H9 (cell line): ENCODE data around the gene PARD3. TPM values are rescaled to one million over a fixed set of nuclear protein-coding genes. Genes with fewer than 3 reads are reported as not detected.

ENCODE experiments used
- DNase-seq: peaks from one replicate; pipeline ENCODE4 v3.0.0-alpha.2; 2017
- H2AFZ ChIP-seq: one replicate; pipeline ENCODE4 v1.6.1; 2013; ENCODE audit warnings: mild to moderate bottlenecking, low read length, control low read depth, moderate library complexity
- H2AK5ac ChIP-seq: 2 replicates; pipeline ENCODE4 v1.6.1; 2013; ENCODE audit warnings: low read length, control low read depth, mixed read lengths; ENCODE audit not compliant: insufficient read length
- H2BK120ac ChIP-seq: one replicate; pipeline ENCODE4 v1.6.1; 2013; ENCODE audit warnings: low read depth, mild to moderate bottlenecking, low read length, control low read depth, inconsistent platforms; ENCODE audit not compliant: poor library complexity, severe bottlenecking
- H2BK12ac ChIP-seq: 2 replicates; pipeline ENCODE4 v1.6.1; 2013; ENCODE audit warnings: low read length, control low read depth, mixed read lengths, low read depth; ENCODE audit not compliant: insufficient read length
- H2BK15ac ChIP-seq: 2 replicates; pipeline ENCODE4 v1.6.1; 2013; ENCODE audit warnings: low read depth, low read length, control low read depth
- H2BK20ac ChIP-seq: one replicate; pipeline ENCODE4 v1.6.1; 2013; ENCODE audit warnings: low read depth, mild to moderate bottlenecking, low read length, control low read depth, inconsistent platforms; ENCODE audit not compliant: poor library complexity, severe bottlenecking
- H2BK5ac ChIP-seq: 2 replicates; pipeline ENCODE4 v1.6.1; 2013; ENCODE audit warnings: low read length, control low read depth, mixed read lengths; ENCODE audit not compliant: insufficient read length
- H3K14ac ChIP-seq: 2 replicates; pipeline ENCODE4 v1.6.1; 2013; ENCODE audit warnings: low read length, control low read depth; ENCODE audit not compliant: insufficient read depth
- H3K18ac ChIP-seq: 2 replicates; pipeline ENCODE4 v1.6.1; 2013; ENCODE audit warnings: low read depth, mild to moderate bottlenecking, mixed read lengths, low read length, control low read depth; ENCODE audit not compliant: insufficient read length
- H3K23ac ChIP-seq: 2 replicates; pipeline ENCODE4 v1.6.1; 2013; ENCODE audit warnings: low read length, control low read depth, mixed read lengths, low read depth; ENCODE audit not compliant: insufficient read length
- H3K23me2 ChIP-seq: 2 replicates; pipeline ENCODE4 v1.6.1; 2013; ENCODE audit warnings: low read depth, mild to moderate bottlenecking, mixed read lengths, low read length, control low read depth; ENCODE audit not compliant: insufficient read length, poor library complexity, severe bottlenecking
- H3K27ac ChIP-seq: 2 replicates; pipeline ENCODE4 v1.5.1; 2013; ENCODE audit warnings: low read length, control low read depth, mixed read lengths, low read depth; ENCODE audit not compliant: insufficient read length
- H3K27me3 ChIP-seq: 2 replicates; pipeline ENCODE4 v1.6.1; 2013; ENCODE audit warnings: low read length, control low read depth, inconsistent platforms; ENCODE audit not compliant: insufficient read depth
- H3K4ac ChIP-seq: 2 replicates; pipeline ENCODE4 v1.6.1; 2013; ENCODE audit warnings: low read depth, mild to moderate bottlenecking, control low read depth, inconsistent platforms, low read length, moderate library complexity
- H3K4me1 ChIP-seq: 2 replicates; pipeline ENCODE4 v1.6.1; 2013; ENCODE audit warnings: low read length, control low read depth, inconsistent platforms; ENCODE audit not compliant: insufficient read depth
- H3K4me2 ChIP-seq: 2 replicates; pipeline ENCODE4 v1.6.1; 2013; ENCODE audit warnings: low read length, control low read depth, mixed read lengths; ENCODE audit not compliant: insufficient read length, insufficient read depth
- H3K56ac ChIP-seq: 2 replicates; pipeline ENCODE4 v1.6.1; 2013; ENCODE audit warnings: low read depth, mild to moderate bottlenecking, mixed read lengths, low read length, control low read depth; ENCODE audit not compliant: insufficient read length
- H3K79me1 ChIP-seq: 2 replicates; pipeline ENCODE4 v1.6.1; 2013; ENCODE audit warnings: low read depth, mild to moderate bottlenecking, moderate library complexity, low read length, control low read depth, inconsistent platforms; ENCODE audit not compliant: insufficient read depth, poor library complexity, severe bottlenecking
- H3K79me2 ChIP-seq: 2 replicates; pipeline ENCODE4 v1.6.1; 2013; ENCODE audit warnings: low read length, control low read depth, inconsistent platforms; ENCODE audit not compliant: insufficient read depth
- H3K9ac ChIP-seq: 2 replicates; pipeline ENCODE4 v1.6.1; 2013; ENCODE audit warnings: low read length, control low read depth, mixed read lengths; ENCODE audit not compliant: insufficient read length; ENCODE audit errors: extremely low read depth
- H3K9me3 ChIP-seq: one replicate; pipeline ENCODE4 v1.6.1; 2013; ENCODE audit warnings: low read depth, low read length, inconsistent platforms; ENCODE audit not compliant: control insufficient read depth
- H3T11ph ChIP-seq: one replicate; pipeline ENCODE4 v1.6.1; 2013; ENCODE audit warnings: mild to moderate bottlenecking, low read length, control low read depth, inconsistent platforms
- H4K20me1 ChIP-seq: one replicate; pipeline ENCODE4 v1.6.1; 2013; ENCODE audit not compliant: control insufficient read depth, insufficient read length, insufficient read depth
- H4K5ac ChIP-seq: 2 replicates; pipeline ENCODE4 v1.6.1; 2013; ENCODE audit warnings: low read depth, mild to moderate bottlenecking, mixed read lengths, low read length, control low read depth; ENCODE audit not compliant: insufficient read length
- H4K8ac ChIP-seq: replicated peaks from 2 replicates; pipeline ENCODE4 v1.6.1; 2013; ENCODE audit warnings: low read length, control low read depth, mixed read lengths, low read depth; ENCODE audit not compliant: insufficient read length
- H4K91ac ChIP-seq: 2 replicates; pipeline ENCODE4 v1.6.1; 2013; ENCODE audit warnings: low read depth, mild to moderate bottlenecking, moderate library complexity, mixed read lengths, low read length, control low read depth; ENCODE audit not compliant: insufficient read length
- H3K27ac Mint-ChIP-seq, 3 experiments: 2 replicates in 2 of 3; 3 replicates in 1 of 3; pipeline ENCODE4 v1.8.0; 2020 to 2021; ENCODE audit warnings: mixed read lengths in 3 of 3, mild to moderate bottlenecking in 1 of 3, moderate library complexity in 1 of 3
- H3K27me3 Mint-ChIP-seq: 2 replicates; pipeline ENCODE4 v1.8.0; 2021; ENCODE audit warnings: low read depth, mild to moderate bottlenecking, moderate library complexity, mixed read lengths
- H3K36me3 Mint-ChIP-seq, 3 experiments: 2 replicates in 2 of 3; 3 replicates in 1 of 3; pipeline ENCODE4 v1.8.0; 2020 to 2021; ENCODE audit warnings: low read depth in 3 of 3, mixed read lengths in 3 of 3; ENCODE audit not compliant: insufficient read depth in 1 of 3
- H3K4me1 Mint-ChIP-seq, 2 experiments: 2 replicates each; pipeline ENCODE4 v1.8.0; 2020; ENCODE audit warnings: mixed read lengths in 2 of 2
- H3K4me3 Mint-ChIP-seq, 2 experiments: 2 replicates in 1 of 2; 3 replicates in 1 of 2; pipeline ENCODE4 v1.8.0; 2020 to 2021; ENCODE audit warnings: mild to moderate bottlenecking in 2 of 2, mixed read lengths in 2 of 2, moderate library complexity in 1 of 2
- H3K9me3 Mint-ChIP-seq, 2 experiments: 2 replicates in 1 of 2; 3 replicates in 1 of 2; pipeline ENCODE4 v1.8.0; 2020; ENCODE audit warnings: mild to moderate bottlenecking in 2 of 2, mixed read lengths in 2 of 2, moderate library complexity in 1 of 2
- CTCF ChIP-seq: fragments of 200-600 bp; sonication (generic); conservative IDR thresholded peaks from 3 replicates; pipeline ENCODE4 v1.8.0; 2021; ENCODE audit warnings: antibody characterized with exemption, mild to moderate bottlenecking
- WGBS: extraction: QIAGEN DNeasy Blood & Tissue Kit; methylation state at CpG from one replicate; pipeline ENCODE4 v1.1.7; 2013; ENCODE audit warnings: missing lambda C conversion rate, low lambda C conversion rate, mixed read lengths; ENCODE audit not compliant: insufficient read length; ENCODE audit errors: extremely low coverage; 5-methylcytosine and 5-hydroxymethylcytosine counted together
- total RNA-seq: library from RNA; stranded (reverse); gene quantifications from 2 replicates; pipeline ENCODE4 v1.2.1, GENCODE V29; 2021

PARD3 gene
- total RNA-seq, 1 experiment from 2014 or later, result 44.7 TPM

DNA sequence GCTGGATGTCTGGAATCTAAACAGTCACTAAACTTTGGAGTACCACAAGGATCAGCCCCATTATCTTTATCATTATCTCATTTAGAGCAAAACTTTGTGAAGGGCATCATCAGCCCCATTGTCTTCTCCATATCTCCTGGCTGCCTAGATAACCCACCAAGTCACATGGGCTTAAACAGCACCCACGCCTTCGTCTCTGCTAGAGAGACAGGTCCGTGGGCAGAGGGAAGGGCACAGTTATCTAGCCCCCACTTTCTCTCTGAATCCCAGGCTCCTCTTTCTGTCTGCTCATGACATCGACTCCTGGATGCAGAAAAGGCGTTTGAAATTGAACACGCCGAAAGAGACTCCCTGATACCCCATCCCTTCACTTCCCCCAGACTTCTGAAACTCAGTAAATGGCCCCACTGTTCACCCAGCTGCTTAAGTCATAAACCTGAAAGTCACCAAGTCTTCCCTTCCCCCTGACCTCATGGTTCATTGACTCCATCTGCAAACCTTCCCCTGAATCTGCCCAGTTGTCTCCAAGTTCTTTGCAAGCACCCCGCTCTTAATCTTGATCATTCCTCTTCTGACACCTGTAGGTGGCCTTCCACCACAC is 20.9 kb upstream of the PARD3 start:
- no peak overlapping the region for H3K4me3 Mint-ChIP-seq
- no CpG with 5 or more reads among the region's 8 CpGs for WGBS
- no peak overlapping the region for H2AFZ ChIP-seq

More for the DNA sequence above, 20.9 kb upstream of the PARD3 start:
- H3K27me3 ChIP-seq, result no peaks in the 10 kb centered on the region
- H2BK15ac ChIP-seq, result no peak overlapping the region
- H4K8ac ChIP-seq, result no peak overlapping the region
- no peak overlapping the region for H3K9ac ChIP-seq
- no peak overlapping the region for H3K18ac ChIP-seq
- H3K79me2 ChIP-seq, result no peaks in the 10 kb centered on the region
- no peak overlapping the region for H3K4me2 ChIP-seq
- H3K27me3 Mint-ChIP-seq, result no peaks in the 10 kb centered on the region
- no peak overlapping the region for H2BK20ac ChIP-seq
- no peaks in the 10 kb centered on the region for H4K20me1 ChIP-seq
- no peak overlapping the region for H3K14ac ChIP-seq
- H3K4me1 Mint-ChIP-seq, result peaks cover 0 to 4% of the 10 kb centered on the region in 2 experiments; a peak in 2 of 4 replicates
- no peak overlapping the region for H2BK12ac ChIP-seq
- H3T11ph ChIP-seq, result no peak overlapping the region
- no peak overlapping the region for H3K27ac Mint-ChIP-seq
- no peak overlapping the region for H2BK5ac ChIP-seq
- H3K79me1 ChIP-seq, result no peaks in the 10 kb centered on the region
- H2AK5ac ChIP-seq, result no peak overlapping the region
- no peak overlapping the region for H2BK120ac ChIP-seq
- no peak for TF ChIP-seq CTCF
- no peaks in the 10 kb centered on the region for H3K4me1 ChIP-seq
- H3K56ac ChIP-seq, result no peak overlapping the region
- no peak overlapping the region for H3K27ac ChIP-seq
- H3K9me3 Mint-ChIP-seq, result no peaks in the 10 kb centered on the region
- no peak overlapping the region for H4K91ac ChIP-seq
- H3K4ac ChIP-seq, result no peak overlapping the region
- no peaks in the 10 kb centered on the region for H3K9me3 ChIP-seq
- no peak overlapping the region for H3K23ac ChIP-seq
- no peaks in the 10 kb centered on the region for H3K36me3 Mint-ChIP-seq
- no peak overlapping the region for H4K5ac ChIP-seq
- no peaks in the 10 kb centered on the region for H3K23me2 ChIP-seq
- no peak for DNase-seq
